Panc1 (cell line): ENCODE results near the gene CLCF1.
"Not testable (repeated sequence)": the region's sequence is repeated elsewhere in the genome, so short reads cannot be mapped to it uniquely, and the experiment has no call there.

Source experiments
- CTCF ChIP-seq: fragments of 450-650 bp; IDR thresholded peaks from 2 replicates; pipeline ENCODE4 v1.5.1; 2017; ENCODE audit warnings: mild to moderate bottlenecking
- POLR2AphosphoS5 ChIP-seq: IDR thresholded peaks from 2 replicates; pipeline ENCODE4 v1.6.1; 2012; ENCODE audit warnings: mild to moderate bottlenecking, low read depth, low read length, moderate library complexity
- REST ChIP-seq, 2 experiments: IDR thresholded peaks; 2 replicates each; pipeline ENCODE4 v1.6.1; 2011 to 2012; ENCODE audit warnings: low read depth in 2 of 2, control low read depth in 1 of 2, low read length in 1 of 2, mild to moderate bottlenecking in 1 of 2, moderate library complexity in 1 of 2; ENCODE audit not compliant: insufficient read depth in 1 of 2
- SIN3A ChIP-seq: IDR thresholded peaks from 2 replicates; pipeline ENCODE4 v1.6.1; 2012; ENCODE audit warnings: low read depth, mild to moderate bottlenecking, low read length, moderate library complexity, borderline replicate concordance; ENCODE audit not compliant: insufficient read depth
- TCF7L2 ChIP-seq: IDR thresholded peaks from 2 replicates; pipeline ENCODE4 v1.6.1; 2011; ENCODE audit warnings: mild to moderate bottlenecking, low read depth, low read length, inconsistent platforms

- not testable (repeated sequence) for TF ChIP-seq CTCF; POLR2AphosphoS5; REST (IDR thresholded peaks at IDR 0.05; ENCODE audit: insufficient read depth in 1 of 2, low read depth in 2 of 2, low read length in 1 of 2); TCF7L2; SIN3A
Measured at GRCh38 chr11:67318876-67319275, 54.5 kb downstream of the CLCF1 start.
